Esophagus (tissue), 2 donors: Measurements from ENCODE around the gene TNNI2. TPM values are rescaled to one million over a fixed set of nuclear protein-coding genes. Genes with fewer than 3 reads are reported as not detected.
"Not testable (repeated sequence)": the region's sequence is repeated elsewhere in the genome, so short reads cannot be mapped to it uniquely, and the experiment has no call there.

Source experiments
- H3K27ac ChIP-seq, 2 donors: one replicate each; pipeline ENCODE4 v1.5.1; 2013; ENCODE audit warnings: low read depth in 2 of 2, mild to moderate bottlenecking in 2 of 2, inconsistent platforms in 1 of 2, low read length in 1 of 2, moderate library complexity in 1 of 2
- H3K27me3 ChIP-seq, 2 donors: one replicate each; pipeline ENCODE4 v1.6.1; 2013; ENCODE audit warnings: low read length in 2 of 2, control low read depth in 1 of 2, mild to moderate bottlenecking in 1 of 2; ENCODE audit not compliant: insufficient read depth in 2 of 2, control insufficient read depth in 1 of 2
- H3K36me3 ChIP-seq, 2 donors: one replicate each; pipeline ENCODE4 v1.6.1; 2013; ENCODE audit warnings: low read length in 1 of 2; ENCODE audit not compliant: control insufficient read depth in 2 of 2, insufficient read depth in 2 of 2
- H3K4me1 ChIP-seq, 2 donors: one replicate each; pipeline ENCODE4 v1.6.1; 2013; ENCODE audit warnings: low read length in 1 of 2; ENCODE audit not compliant: control insufficient read depth in 2 of 2, insufficient read depth in 2 of 2
- H3K4me3 ChIP-seq, 2 donors: one replicate each; pipeline ENCODE4 v1.5.1; 2013; ENCODE audit warnings: low read length in 2 of 2, mild to moderate bottlenecking in 2 of 2, low read depth in 1 of 2, moderate library complexity in 1 of 2
- H3K9me3 ChIP-seq, 2 donors: one replicate each; pipeline ENCODE4 v1.6.1; 2013; ENCODE audit warnings: mild to moderate bottlenecking in 2 of 2, low read depth in 1 of 2, low read length in 1 of 2, moderate library complexity in 1 of 2; ENCODE audit not compliant: control insufficient read depth in 2 of 2, insufficient read depth in 1 of 2
- WGBS, 2 donors: extraction: QIAGEN DNeasy Blood & Tissue Kit; methylation state at CpG; one replicate each; pipeline ENCODE4 v1.1.7; 2013; 5-methylcytosine and 5-hydroxymethylcytosine counted together
- polyA plus RNA-seq, 2 donors: library from polyadenylated mRNA; stranded (reverse); fragments of 200-250 nt; gene quantifications; one replicate each; pipeline ENCODE4 v1.2.3, GENCODE V29; 2013
- donor health status: healthy with polysubstance abuse.
- donor health status: Bipolar disorder and iron deficiency.

Gene TNNI2
- polyA plus RNA-seq, 2 donors, result 9.8 to 166 TPM

DNA sequence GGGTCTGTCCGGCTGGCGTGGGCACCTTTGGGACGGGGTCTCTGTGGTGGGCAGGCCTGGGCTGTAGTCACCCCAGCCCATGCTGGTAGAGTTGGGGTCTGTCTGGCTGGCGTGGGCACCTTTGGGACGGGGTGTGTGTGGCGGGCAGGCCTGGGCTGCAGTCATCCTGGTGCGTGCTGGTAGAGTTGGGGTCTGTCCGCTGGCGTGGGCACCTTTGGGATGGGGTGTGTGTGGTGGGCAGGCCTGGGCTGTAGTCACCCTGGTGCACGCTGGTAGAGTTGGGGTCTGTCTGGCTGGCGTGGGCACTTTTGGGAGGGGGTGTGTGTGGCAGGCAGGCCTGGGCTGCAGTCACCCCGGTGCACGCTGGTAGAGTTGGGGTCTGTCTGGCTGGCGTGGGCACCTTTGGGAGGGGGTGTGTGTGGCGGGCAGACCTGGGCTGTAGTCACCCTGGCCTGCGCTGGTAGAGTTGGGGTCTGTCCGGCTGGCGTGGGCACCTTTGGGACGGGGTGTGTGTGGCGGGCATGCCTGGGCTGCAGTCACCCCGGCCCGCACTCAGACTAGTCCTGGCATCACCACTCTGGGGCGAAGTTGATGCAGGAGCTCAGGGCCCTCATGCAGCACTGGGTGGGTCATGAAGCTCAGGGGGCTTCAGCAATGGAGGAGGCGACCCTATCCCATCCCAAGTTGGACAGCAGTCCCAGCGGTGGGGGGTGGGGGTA is 33.6 kb downstream of the TNNI2 start:
- H3K27me3 ChIP-seq, result no peaks in the 10 kb centered on the region
- H3K4me3 ChIP-seq, result peak overlapping the region in 1 of 2 donors; percentile 50
- WGBS, 2 donors, result 45 to 61% methylated on average over 24 to 25 of the region's 25 CpGs
- H3K36me3 ChIP-seq, result no peaks in the 10 kb centered on the region
- H3K4me1 ChIP-seq, result peaks cover 0 to 27% of the 10 kb centered on the region in 2 donors
- no peaks in the 10 kb centered on the region for H3K9me3 ChIP-seq
- peak overlapping the region; percentile 40 to 68 for H3K27ac ChIP-seq

GRCh38 chr11:1873048-1873812 is 34.4 kb downstream of the TNNI2 start:
- Histone ChIP-seq H3K4me1 (peaks cover 0 to 34% of the 10 kb centered on the region in 2 donors), H3K4me3 (peak overlapping the region in 1 of 2 donors; percentile 50), H3K27ac (peak overlapping the region; percentile 50 to 54), H3K36me3 (no peaks in the 10 kb centered on the region), H3K9me3 (no peaks in the 10 kb centered on the region), H3K27me3 (no peaks in the 10 kb centered on the region)
- WGBS, 2 donors, result 21 to 39% methylated on average over 10 to 11 of the region's 11 CpGs

DNA sequence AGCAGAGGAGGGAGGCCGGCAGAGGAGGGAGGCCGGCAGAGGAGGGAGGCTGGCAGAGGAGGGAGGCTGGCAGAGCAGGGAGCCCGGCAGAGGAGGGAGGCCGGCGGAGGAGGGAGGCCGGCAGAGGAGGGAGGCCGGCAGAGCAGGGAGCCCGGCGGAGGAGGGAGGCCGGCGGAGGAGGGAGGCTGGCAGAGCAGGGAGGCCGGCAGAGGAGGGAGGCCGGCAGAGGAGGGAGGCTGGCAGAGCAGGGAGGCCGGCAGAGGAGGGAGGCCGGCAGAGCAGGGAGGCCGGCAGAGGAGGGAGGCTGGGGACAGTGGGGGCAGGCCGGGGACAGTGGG is 35.0 kb downstream of the TNNI2 start:
- H3K9me3 ChIP-seq, H3K27me3 ChIP-seq, H3K4me3 ChIP-seq, H3K36me3 ChIP-seq: not testable (repeated sequence)
- 62 to 71% methylated on average over 13 to 17 of the region's 17 CpGs for WGBS, 2 donors
- peaks cover 0 to 37% of the 10 kb centered on the region in 2 donors for H3K4me1 ChIP-seq
- H3K27ac ChIP-seq, result peak overlapping the region; percentile 50 to 54

DNA sequence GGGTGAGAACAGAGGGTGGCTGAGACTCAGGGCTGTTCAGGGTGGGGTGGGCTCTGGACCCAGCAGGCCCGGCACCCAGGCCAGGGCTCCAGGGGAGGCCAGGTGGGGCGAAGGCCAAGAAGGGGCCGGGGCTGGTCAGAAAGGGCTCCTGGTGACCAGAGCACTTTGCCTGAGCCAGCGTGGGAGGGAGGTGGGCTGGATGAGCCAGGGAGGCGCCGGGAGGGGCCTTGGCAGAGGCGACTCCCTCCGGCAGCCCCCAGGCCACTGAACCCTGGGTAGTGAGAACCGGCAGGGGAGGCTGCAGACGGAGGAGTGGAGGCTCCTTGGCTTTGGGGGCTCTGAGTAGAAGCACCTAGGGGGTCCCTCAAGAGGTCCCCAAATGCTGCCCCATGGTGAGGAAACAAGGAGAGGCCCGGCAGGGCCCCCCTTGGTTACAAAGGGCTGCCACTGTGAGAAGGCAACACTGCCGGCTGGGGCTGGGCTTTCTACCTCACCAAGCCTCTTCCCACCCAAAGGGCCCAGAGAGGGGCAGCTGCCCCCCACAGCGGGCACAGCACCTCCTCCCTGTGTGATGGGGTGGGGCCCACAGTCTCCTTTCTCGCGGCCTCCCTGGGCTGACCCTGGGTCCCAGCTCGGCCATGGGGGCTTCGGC is 35.8 kb downstream of the TNNI2 start:
- 46 to 70% methylated on average over 17 of the region's 17 CpGs for WGBS, 2 donors
- H3K4me3 ChIP-seq, result not testable (repeated sequence)
- H3K4me1 ChIP-seq, result peaks cover 0 to 37% of the 10 kb centered on the region in 2 donors

DNA sequence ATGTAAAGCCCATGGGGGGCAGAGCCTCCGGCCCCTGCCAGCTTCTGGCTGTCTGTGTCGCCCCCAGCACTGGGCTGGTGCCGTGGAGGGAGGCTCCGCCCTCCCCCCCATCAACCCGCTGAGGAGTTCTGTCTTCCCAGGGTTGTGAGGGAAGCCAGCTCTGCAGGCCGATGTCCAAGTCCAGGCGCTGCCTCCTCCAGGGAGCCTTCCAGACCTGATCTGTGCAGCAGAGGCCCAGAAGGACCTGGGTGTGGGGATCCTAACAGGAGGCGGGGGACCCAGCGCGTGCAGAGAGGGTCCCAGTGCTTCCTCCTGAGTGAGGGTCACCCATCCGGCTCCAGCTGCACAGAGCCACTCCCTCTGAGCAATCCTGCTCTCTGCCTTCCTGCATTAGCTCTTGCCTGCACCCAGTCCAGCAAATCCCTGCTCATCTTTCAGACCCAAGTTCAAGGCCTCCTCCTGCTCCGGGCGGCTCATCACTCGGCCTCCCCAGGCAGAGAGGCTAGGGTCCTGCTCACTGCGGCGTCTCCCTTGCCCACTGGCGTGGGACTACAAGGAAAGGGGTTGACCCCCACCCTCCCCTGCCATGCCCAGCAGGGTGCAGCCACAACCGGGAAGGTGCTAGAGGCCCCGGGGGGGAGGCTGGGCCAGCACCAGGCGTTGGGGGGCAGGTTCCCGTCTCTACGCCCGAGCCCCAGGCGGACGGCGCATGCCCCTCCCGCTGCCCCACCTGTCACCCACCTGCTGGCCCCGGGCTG is 36.5 kb downstream of the TNNI2 start:
- 43 to 52% methylated on average over 22 to 28 of the region's 28 CpGs for whole genome bisulfite sequencing, 2 donors
- Histone ChIP-seq H3K4me1 (peaks cover 0 to 35% of the 10 kb centered on the region in 2 donors), H3K27ac (peak overlapping the region; percentile 16 to 83), H3K9me3 (no peaks in the 10 kb centered on the region), H3K27me3 (no peaks in the 10 kb centered on the region), H3K4me3 (no peak overlapping the region), H3K36me3 (no peaks in the 10 kb centered on the region)

More for the DNA sequence above, 35.8 kb downstream of the TNNI2 start:
- not testable (repeated sequence) for H3K9me3 ChIP-seq, H3K27me3 ChIP-seq, H3K36me3 ChIP-seq
- peak overlapping the region; percentile 66 to 83 for H3K27ac ChIP-seq

DNA sequence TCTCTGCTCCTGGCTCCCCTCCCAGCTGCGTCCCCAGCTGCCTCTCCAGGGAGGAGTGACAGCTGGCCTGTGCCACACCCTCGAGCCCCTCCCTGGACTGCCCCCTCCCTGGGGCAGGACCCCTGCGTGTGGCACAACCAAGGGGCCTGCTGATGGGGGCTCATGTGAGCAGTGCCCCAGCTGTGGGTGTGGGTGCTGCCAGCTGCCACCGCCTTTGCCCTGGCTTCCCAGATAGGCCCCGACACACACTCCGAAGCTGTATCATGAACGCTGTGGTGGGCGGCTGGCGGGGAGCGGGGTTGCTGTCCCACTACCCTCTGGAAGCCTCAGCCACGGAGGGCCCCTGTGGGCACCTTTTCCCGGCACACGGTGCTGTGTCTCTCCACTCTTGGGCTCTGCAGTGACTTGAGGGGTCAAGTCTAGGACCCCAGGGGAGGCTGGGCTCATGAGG is 37.1 kb downstream of the TNNI2 start:
- peaks cover 0 to 29% of the 10 kb centered on the region in 2 donors for H3K4me1 ChIP-seq

DNA sequence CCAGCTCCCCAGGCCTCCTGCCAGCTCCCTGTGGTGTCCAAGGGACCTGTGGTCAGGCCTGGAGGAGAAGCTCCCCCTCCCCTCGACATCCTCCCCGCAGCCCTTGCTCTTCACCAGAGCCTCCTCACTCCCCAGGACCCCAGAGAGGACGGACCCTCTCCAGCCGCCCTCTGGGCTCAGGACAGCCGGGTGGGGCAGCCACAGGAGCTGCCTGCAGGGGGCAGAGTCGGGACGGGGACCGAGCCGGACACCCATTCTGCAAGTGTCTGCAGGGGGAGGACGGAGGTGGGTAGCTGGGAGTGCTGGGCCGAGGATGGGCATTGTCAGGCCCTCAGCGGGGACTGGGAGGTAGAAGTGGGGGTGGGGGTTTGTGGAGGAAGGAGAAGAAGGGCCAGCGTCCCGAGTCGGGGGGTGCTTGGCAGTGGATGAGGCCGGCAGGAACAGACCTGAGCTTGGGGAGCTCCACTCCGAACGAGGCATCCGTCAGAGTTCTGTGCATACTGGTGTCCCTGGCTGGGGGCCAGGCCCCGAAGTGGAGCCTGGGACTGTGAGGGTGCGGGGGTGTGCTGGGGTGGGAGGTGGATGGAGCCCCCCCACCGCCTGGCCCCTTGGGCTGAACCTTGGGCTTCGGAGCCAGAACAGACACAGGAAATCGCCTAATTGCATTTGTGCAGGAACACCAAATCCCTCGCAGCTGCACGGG is 37.7 kb downstream of the TNNI2 start:
- H3K4me1 ChIP-seq, result peaks cover 0 to 26% of the 10 kb centered on the region in 2 donors
- 21 to 31% methylated on average over 24 to 26 of the region's 26 CpGs for WGBS, 2 donors
- H3K4me3 ChIP-seq, result peak overlapping the region in 1 of 2 donors; percentile 2

More for the DNA sequence above, 37.1 kb downstream of the TNNI2 start:
- 39 to 67% methylated on average over 12 to 13 of the region's 13 CpGs for WGBS, 2 donors
- Histone ChIP-seq H3K27ac (peak overlapping the region; percentile 83 to 85), H3K4me3 (peak overlapping the region in 1 of 2 donors; percentile 2)
- H3K27me3 ChIP-seq, H3K36me3 ChIP-seq, H3K9me3 ChIP-seq: not testable (repeated sequence)

GRCh38 chr11:1877211-1878136 is 38.7 kb downstream of the TNNI2 start:
- Histone ChIP-seq H3K9me3 (no peaks in the 10 kb centered on the region), H3K27me3 (no peaks in the 10 kb centered on the region), H3K4me1 (peaks cover 0 to 34% of the 10 kb centered on the region in 2 donors), H3K27ac (peak overlapping the region; percentile 25 to 51), H3K36me3 (peaks cover 0 to 3% of the 10 kb centered on the region in 2 donors), H3K4me3 (no peak overlapping the region)
- 31 to 46% methylated on average over 30 to 33 of the region's 33 CpGs for WGBS, 2 donors

More for the DNA sequence above, 37.7 kb downstream of the TNNI2 start:
- H3K27me3 ChIP-seq, result no peaks in the 10 kb centered on the region
- peak overlapping the region; percentile 83 to 85 for H3K27ac ChIP-seq
- no peaks in the 10 kb centered on the region for H3K9me3 ChIP-seq
- H3K36me3 ChIP-seq, result peaks cover 0 to 3% of the 10 kb centered on the region in 2 donors
